ENCODE results near the gene ACTN3.

- TF ChIP-seq CTCF (IDR thresholded peaks at IDR 0.05) (no peak), POLR2A (IDR thresholded peaks at IDR 0.05) (no peak), POLR2AphosphoS5 (IDR thresholded peaks at IDR 0.05) (no peak)
Measured at GRCh38 chr11:66600219-66600618, 53.5 kb downstream of the ACTN3 start.

Measured in breast epithelium (tissue), 3 donors.